RWPE2 (cell line): ENCODE data around the gene NECTIN1.
A peak's percentile ranks its signal among the peaks of the same experiment; 100 is the strongest.

Experiments
- ATAC-seq: fragments of 200-7000 bp; cut with Tn5 transposase; 3 replicates; pipeline ENCODE4 v1.9.1; 2021; ENCODE audit warnings: low read depth
- DNase-seq: peaks from one replicate; pipeline ENCODE4 v3.0.0-alpha.2; 2020; ENCODE audit warnings: low spot score
- H3K27ac ChIP-seq: fragments of 450-650 bp; 2 replicates; pipeline ENCODE4 v1.5.1; 2017; ENCODE audit warnings: mild to moderate bottlenecking; ENCODE audit not compliant: poor library complexity, severe bottlenecking
- H3K27me3 ChIP-seq: fragments of 250-450 bp; sonication (Bioruptor Pico); 2 replicates; pipeline ENCODE4 v1.5.1; 2021; ENCODE audit warnings: mild to moderate bottlenecking, moderate library complexity; ENCODE audit not compliant: insufficient read depth, poor library complexity, severe bottlenecking
- H3K36me3 ChIP-seq: fragments of 250-450 bp; sonication (Bioruptor Pico); 2 replicates; pipeline ENCODE4 v1.5.1; 2020; ENCODE audit warnings: low read depth, mild to moderate bottlenecking, moderate library complexity
- H3K4me1 ChIP-seq: fragments of 250-450 bp; sonication (Bioruptor Pico); 2 replicates; pipeline ENCODE4 v1.5.1; 2021; ENCODE audit warnings: mild to moderate bottlenecking, moderate library complexity; ENCODE audit not compliant: insufficient read depth, poor library complexity, severe bottlenecking
- H3K4me3 ChIP-seq: fragments of 250-450 bp; sonication (Bioruptor Pico); 2 replicates; pipeline ENCODE4 v1.5.1; 2021; ENCODE audit warnings: mild to moderate bottlenecking, moderate library complexity; ENCODE audit not compliant: severe bottlenecking
- H3K9me3 ChIP-seq: fragments of 250-450 bp; sonication (Bioruptor Pico); 2 replicates; pipeline ENCODE4 v1.5.1; 2021; ENCODE audit warnings: mild to moderate bottlenecking, moderate library complexity; ENCODE audit not compliant: severe bottlenecking
- CTCF ChIP-seq: fragments of 450-650 bp; IDR thresholded peaks from one replicate; pipeline ENCODE4 v1.5.1; 2017; ENCODE audit warnings: mild to moderate bottlenecking, moderate library complexity; ENCODE audit not compliant: poor library complexity, severe bottlenecking

NECTIN1 gene

GRCh38 chr11:119688356-119688755 lies 40.6 kb downstream of the NECTIN1 start:
- no peaks in the 10 kb centered on the region for H3K27me3 ChIP-seq
- TF ChIP-seq CTCF, result no peak
- H3K9me3 ChIP-seq, result no peaks in the 10 kb centered on the region
- H3K36me3 ChIP-seq, result 0 out of 2 replicates have a peak, but pooled peaks cover 3% of the 10 kb centered on the region
- peaks cover 96% of the 10 kb centered on the region for H3K4me1 ChIP-seq
- ATAC-seq (no peak), DNase-seq (no peak)
- H3K27ac ChIP-seq, result peak overlapping the region; percentile 95
- no peak overlapping the region for H3K4me3 ChIP-seq

- TF ChIP-seq CTCF, result no peak
- no peaks in the 10 kb centered on the region for H3K27me3 ChIP-seq
- H3K4me3 ChIP-seq, result no peak overlapping the region
- peaks cover 89% of the 10 kb centered on the region for H3K4me1 ChIP-seq
- peak overlapping the region; percentile 95 for H3K27ac ChIP-seq
- ATAC-seq, result no peak
- DNase-seq, result no peak
- H3K36me3 ChIP-seq, result 0 out of 2 replicates have a peak, but pooled peaks cover 3% of the 10 kb centered on the region
- H3K9me3 ChIP-seq, result no peaks in the 10 kb centered on the region
These were observed 41.5 kb downstream of the NECTIN1 start for GRCh38 chr11:119687373-119688046.

GRCh38 chr11:119686177-119686882 lies 42.7 kb downstream of the NECTIN1 start:
- Histone ChIP-seq H3K27me3 (no peaks in the 10 kb centered on the region), H3K27ac (peak overlapping the region; percentile 95), H3K4me3 (no peak overlapping the region), H3K9me3 (no peaks in the 10 kb centered on the region), H3K4me1 (peaks cover 86% of the 10 kb centered on the region), H3K36me3 (0 out of 2 replicates have a peak, but pooled peaks cover 3% of the 10 kb centered on the region)
- DNase-seq (no peak), ATAC-seq (no peak)
- no peak for TF ChIP-seq CTCF

- H3K9me3 ChIP-seq, result no peaks in the 10 kb centered on the region
- ATAC-seq (peak; percentile 18; the same call in 1 of the 3 replicates), DNase-seq (no peak)
- no peak overlapping the region for H3K4me3 ChIP-seq
- H3K36me3 ChIP-seq, result peaks cover 11% of the 10 kb centered on the region
- H3K27ac ChIP-seq, result peak overlapping the region; percentile 95
- no peak for TF ChIP-seq CTCF
- H3K4me1 ChIP-seq, result peaks cover 81% of the 10 kb centered on the region
- no peaks in the 10 kb centered on the region for H3K27me3 ChIP-seq
These were observed 43.8 kb downstream of the NECTIN1 start for GRCh38 chr11:119685111-119685746.
